Panc1 (cell line): Measurements from ENCODE around the gene IER3. TPM values are rescaled to one million over a fixed set of nuclear protein-coding genes. Genes with fewer than 3 reads are reported as not detected.

ENCODE experiments used
- ATAC-seq: fragments of 200-7000 bp; cut with Tn5 transposase; 2 replicates; pipeline ENCODE4 v1.9.1; 2020; ENCODE audit warnings: mild to moderate bottlenecking, moderate library complexity
- BruUV-seq: library from RNA; stranded (reverse); fragments of 400-500 nt; replicated peaks from 2 replicates; lab custom pipeline; 2021; lab: Mats Ljungman, UMichigan
- CTCF ChIA-PET: fragments of 300-600 bp; sonication (Branson Sonifier 250); formaldehyde crosslinking; loops from one replicate; lab custom pipeline; 2022; ENCODE audit warnings: antibody characterized with exemption; lab: Charles Lee
- POLR2A ChIA-PET: fragments of 300-600 bp; sonication (Branson Sonifier 250); formaldehyde crosslinking; loops from one replicate; lab custom pipeline; 2022; ENCODE audit warnings: antibody characterized with exemption; lab: Charles Lee
- DNase-seq: peaks from one replicate; pipeline ENCODE4 v3.0.0-alpha.2; 2010; ENCODE audit warnings: low read depth, low spot score
- H3K27ac ChIP-seq: 2 replicates; pipeline ENCODE4 v1.5.1; 2011; ENCODE audit warnings: mild to moderate bottlenecking, low read length, inconsistent platforms
- H3K27me3 ChIP-seq: fragments of 200-500 bp; sonication (Bioruptor generic); 2 replicates; pipeline ENCODE4 v1.6.0; 2014; ENCODE audit warnings: low read length, inconsistent platforms; ENCODE audit not compliant: control insufficient read depth, insufficient read depth
- H3K36me3 ChIP-seq: fragments of 200-500 bp; sonication (Bioruptor generic); 2 replicates; pipeline ENCODE4 v1.5.1; 2014; ENCODE audit warnings: inconsistent platforms, mild to moderate bottlenecking, low read length, moderate library complexity; ENCODE audit not compliant: control insufficient read depth, insufficient read depth
- H3K4me1 ChIP-seq: 2 replicates; pipeline ENCODE4 v1.5.1; 2011; ENCODE audit warnings: inconsistent platforms, mild to moderate bottlenecking, low read length, moderate library complexity; ENCODE audit not compliant: control insufficient read depth, insufficient read depth
- H3K4me3 ChIP-seq, 2 experiments: 2 replicates each; pipeline ENCODE4 v1.5.1; 2011 to 2012; ENCODE audit warnings: low read depth in 2 of 2, low read length in 2 of 2, mild to moderate bottlenecking in 2 of 2, inconsistent platforms in 1 of 2, moderate library complexity in 1 of 2
- H3K9me3 ChIP-seq: fragments of 200-500 bp; sonication (Bioruptor generic); 2 replicates; pipeline ENCODE4 v1.5.1; 2014; ENCODE audit warnings: low read depth, mild to moderate bottlenecking, inconsistent platforms, low read length, moderate library complexity; ENCODE audit not compliant: control insufficient read depth, insufficient read depth
- CTCF ChIP-seq: fragments of 450-650 bp; IDR thresholded peaks from 2 replicates; pipeline ENCODE4 v1.5.1; 2017; ENCODE audit warnings: mild to moderate bottlenecking
- POLR2AphosphoS5 ChIP-seq: IDR thresholded peaks from 2 replicates; pipeline ENCODE4 v1.6.1; 2012; ENCODE audit warnings: mild to moderate bottlenecking, low read depth, low read length, moderate library complexity
- REST ChIP-seq, 2 experiments: IDR thresholded peaks; 2 replicates each; pipeline ENCODE4 v1.6.1; 2011 to 2012; ENCODE audit warnings: low read depth in 2 of 2, control low read depth in 1 of 2, low read length in 1 of 2, mild to moderate bottlenecking in 1 of 2, moderate library complexity in 1 of 2; ENCODE audit not compliant: insufficient read depth in 1 of 2
- SIN3A ChIP-seq: IDR thresholded peaks from 2 replicates; pipeline ENCODE4 v1.6.1; 2012; ENCODE audit warnings: low read depth, mild to moderate bottlenecking, low read length, moderate library complexity, borderline replicate concordance; ENCODE audit not compliant: insufficient read depth
- TCF7L2 ChIP-seq: IDR thresholded peaks from 2 replicates; pipeline ENCODE4 v1.6.1; 2011; ENCODE audit warnings: mild to moderate bottlenecking, low read depth, low read length, inconsistent platforms
- in situ Hi-C: cut with HindIII; loops from 2 replicates; pipeline ENCODE4 v1.10.0; 2016; ENCODE audit warnings: low sequenced_read_pairs, low pct_unique_long_range_greater_than_20kb
- intact Hi-C: fragments of 100-400 bp; cut with micrococcal nuclease; formaldehyde crosslinking; loops from one replicate; pipeline ENCODE4 v1.10.0; 2022; ENCODE audit not compliant: unreplicated experiment
- total RNA-seq: library from RNA; stranded (reverse); gene quantifications from one replicate; pipeline ENCODE4 v1.2.1, GENCODE V29; 2021; ENCODE audit not compliant: unreplicated experiment

IER3 gene
- total RNA-seq, 1 experiment from 2014 or later = 106 TPM

GRCh38 chr6:30761791-30762429 is 17.6 kb upstream of the IER3 start:
- ATAC-seq (no peak), DNase-seq (no peak)
- no peak for TF ChIP-seq POLR2AphosphoS5
- TF ChIP-seq TCF7L2 = no peak
- TF ChIP-seq REST (IDR thresholded peaks at IDR 0.05; ENCODE audit: insufficient read depth in 1 of 2, low read depth in 2 of 2, low read length in 1 of 2) = no peak
- no peak for TF ChIP-seq SIN3A
- TF ChIP-seq CTCF = no peak
- H3K9me3 ChIP-seq = no peaks in the 10 kb centered on the region
- intact Hi-C loops = no loop called here
- H3K4me3 ChIP-seq = no peak overlapping the region
- CTCF ChIA-PET = no interaction called here
- no peaks in the 10 kb centered on the region for H3K27me3 ChIP-seq
- H3K36me3 ChIP-seq = no peaks in the 10 kb centered on the region
- peak overlapping the region; percentile 69 for H3K27ac ChIP-seq
- peaks cover 12% of the 10 kb centered on the region; the same call in 1 of the 2 replicates for H3K4me1 ChIP-seq
- in situ Hi-C loops = no loop called here
- POLR2A ChIA-PET = no interaction called here
- no TSS peak for BruUV-seq

- no TSS peak for BruUV-seq
- in situ Hi-C loops = no loop called here
- Histone ChIP-seq H3K27ac (no peak overlapping the region), H3K27me3 (no peaks in the 10 kb centered on the region), H3K36me3 (no peaks in the 10 kb centered on the region), H3K4me1 (peaks cover 8% of the 10 kb centered on the region; the same call in 1 of the 2 replicates), H3K4me3 (no peak overlapping the region), H3K9me3 (no peaks in the 10 kb centered on the region)
- DNase-seq = no peak
- intact Hi-C loops = no loop called here
- TF ChIP-seq CTCF (no peak), TCF7L2 (no peak), POLR2AphosphoS5 (no peak), REST (IDR thresholded peaks at IDR 0.05; ENCODE audit: insufficient read depth in 1 of 2, low read depth in 2 of 2, low read length in 1 of 2) (no peak), SIN3A (no peak)
- no peak for ATAC-seq
- ChIA-PET POLR2A (no interaction called here), CTCF (no interaction called here)
Measured at GRCh38 chr6:30760549-30760948, 16.2 kb upstream of the IER3 start.
